D721Med (cell line): ENCODE data around the gene PTPMT1.

ENCODE experiments used
- DNase-seq: peaks from one replicate; pipeline ENCODE4 v3.0.0; 2011; ENCODE audit warnings: low spot score; ENCODE audit not compliant: insufficient read length
- FAIRE-seq: peaks from 2 replicates; lab custom pipeline; 2011; peaks lifted over from hg19 to GRCh38; lab: Jason Lieb, UNC
- CTCF ChIP-seq: IDR thresholded peaks from 2 replicates; pipeline ENCODE4 v1.5.1; 2012; ENCODE audit warnings: mild to moderate bottlenecking, control low read depth; ENCODE audit not compliant: insufficient read depth; ENCODE audit errors: missing control alignments

The PTPMT1 gene

GRCh38 chr11:47587723-47588326 is 22.4 kb downstream of the PTPMT1 start:
- DNase-seq: no peak
- FAIRE-seq: no peak
- no peak for TF ChIP-seq CTCF

- no peak for DNase-seq
- no peak for TF ChIP-seq CTCF
- no peak for FAIRE-seq
Observed at GRCh38 chr11:47589118-47589517, 23.7 kb downstream of the PTPMT1 start.

- FAIRE-seq (no peak), DNase-seq (no peak)
- no peak for TF ChIP-seq CTCF
Observed at GRCh38 chr11:47589584-47589976, 24.2 kb downstream of the PTPMT1 start.

- FAIRE-seq (no peak), DNase-seq (no peak)
- TF ChIP-seq CTCF: no peak
Observed at GRCh38 chr11:47589977-47590861, 24.8 kb downstream of the PTPMT1 start.

GRCh38 chr11:47591764-47592163 is 26.4 kb downstream of the PTPMT1 start:
- no peak for DNase-seq
- FAIRE-seq: no peak
- no peak for TF ChIP-seq CTCF

GRCh38 chr11:47592251-47592650 is 26.9 kb downstream of the PTPMT1 start:
- no peak for TF ChIP-seq CTCF
- FAIRE-seq (no peak), DNase-seq (no peak)

- FAIRE-seq (no peak), DNase-seq (no peak)
- TF ChIP-seq CTCF: no peak
Observed at GRCh38 chr11:47592970-47593369, 27.6 kb downstream of the PTPMT1 start.
